Measurements from ENCODE around the gene GOLGA5.
A peak's percentile ranks its signal among the peaks of the same experiment; 100 is the strongest.
"Not testable (repeated sequence)": the region's sequence is repeated elsewhere in the genome, so short reads cannot be mapped to it uniquely, and the experiment has no call there.

The GOLGA5 gene

DNA sequence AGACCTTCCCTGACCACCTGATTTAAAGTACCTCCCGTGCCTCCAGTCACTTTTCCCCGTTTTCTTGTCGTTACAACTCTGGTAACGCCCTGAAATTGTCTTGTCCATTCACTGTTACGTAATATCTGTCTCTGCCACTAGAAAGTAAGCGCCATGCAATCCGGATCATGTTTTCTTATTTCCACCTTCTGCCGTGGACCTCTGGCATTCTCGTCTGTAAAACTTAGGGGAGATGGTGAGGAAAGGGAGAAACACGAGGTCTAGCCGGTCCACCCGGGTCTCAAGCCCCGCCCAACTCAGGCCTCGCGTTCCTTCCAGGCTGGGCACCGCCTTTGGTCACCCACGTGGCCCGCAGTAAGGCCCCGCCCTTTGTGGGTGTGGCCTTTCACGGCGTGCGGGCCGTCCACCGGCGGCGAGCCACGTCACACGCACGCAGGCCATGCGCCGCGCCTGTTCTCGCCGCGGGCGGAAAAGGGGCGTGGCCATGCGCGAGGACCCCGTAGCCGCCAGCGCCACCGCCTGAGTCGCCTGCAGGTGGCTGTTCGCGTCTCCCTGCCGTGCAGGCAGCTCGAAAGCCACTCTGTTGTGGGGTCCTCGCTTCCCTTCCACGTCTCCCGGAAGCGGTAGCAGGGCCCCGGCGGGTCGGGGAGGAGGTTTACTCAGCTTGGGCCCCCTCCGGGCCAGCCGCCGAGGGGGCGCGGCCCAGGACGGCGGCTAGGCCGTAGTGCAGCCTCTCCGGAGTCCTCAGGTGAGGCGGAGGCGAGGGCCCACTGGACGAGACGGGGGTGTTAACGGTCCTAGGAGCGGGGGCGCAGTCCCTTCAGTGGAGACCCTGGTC, at the start of gene GOLGA5:
GOLGA5 (plus strand) TSS at position 597 of the 838 bp plus-strand sequence. CDS start 3,133 bp downstream, outside the sequence.
- peak; percentile 88 for DNase-seq (ENCODE audit: low read depth)

GRCh38 chr14:92747701-92748258, 46.3 kb upstream of the GOLGA5 start:
- DNase-seq (ENCODE audit: low read depth), result no peak

DNA sequence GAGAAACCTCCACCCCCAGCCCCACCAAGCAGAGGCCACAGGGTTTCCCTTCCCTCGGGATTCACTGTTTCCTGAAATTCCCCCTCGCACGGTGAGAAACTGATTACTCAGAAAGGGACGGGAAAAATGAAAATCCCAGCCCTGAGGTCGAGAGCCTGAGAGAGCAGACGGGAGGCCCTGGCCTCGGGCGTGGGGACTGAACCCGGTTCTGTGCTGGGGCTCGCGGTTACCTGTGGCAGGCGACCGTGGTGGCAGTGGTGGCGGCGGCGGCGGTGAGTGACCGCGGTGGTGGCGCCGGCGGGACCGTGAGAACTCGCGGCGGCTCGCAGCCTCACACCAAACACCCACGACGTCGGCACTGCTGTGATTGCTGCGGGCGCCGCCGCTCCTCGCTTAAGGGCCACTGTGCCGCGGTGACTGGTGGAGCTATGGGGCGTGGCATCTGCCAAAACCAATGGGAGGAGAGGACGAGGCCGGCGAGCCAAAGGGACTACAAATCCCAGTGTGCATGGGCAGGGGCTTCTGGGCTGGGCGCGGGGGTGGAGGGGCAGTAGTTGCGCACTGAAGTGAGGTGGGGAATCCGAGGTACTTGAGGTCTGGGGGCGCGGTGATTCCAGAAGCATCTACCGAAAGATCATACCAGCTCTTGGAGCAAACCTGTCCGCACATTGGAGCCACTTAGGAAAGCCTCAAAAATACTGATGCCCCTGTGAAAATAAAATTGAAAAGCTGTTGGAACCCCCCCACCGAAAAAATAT, 45.7 kb upstream of the GOLGA5 start, which contains the start of gene LGMN:
LGMN (minus strand) TSS at position 369 of the 758 bp plus-strand sequence. CDS start 15,841 bp downstream, outside the sequence.
- DNase-seq (ENCODE audit: low read depth), result peak; percentile 53

DNA sequence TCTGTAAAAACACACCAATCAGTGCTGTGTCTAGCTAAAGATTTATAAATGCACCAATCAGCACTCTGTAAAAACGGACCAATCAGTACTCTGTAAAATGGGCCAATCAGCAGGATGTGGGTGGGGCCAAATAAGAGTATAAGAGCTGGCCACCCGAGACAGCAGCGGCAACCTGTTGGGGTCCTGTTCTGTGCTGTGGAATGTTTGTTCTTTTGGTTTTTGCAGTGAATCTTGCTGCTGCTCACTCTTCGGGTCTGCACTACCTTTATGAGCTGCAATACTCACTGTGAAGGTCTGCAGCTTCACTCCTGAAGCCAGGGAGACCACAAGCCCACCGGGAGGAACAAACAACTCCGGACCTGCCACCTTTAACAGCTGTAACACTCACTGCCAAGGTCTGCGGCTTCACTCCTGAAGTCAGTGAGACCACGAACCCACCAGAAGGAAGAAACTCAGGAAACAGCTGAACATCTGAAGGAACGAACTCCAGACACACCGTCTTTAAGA, 43.8 kb upstream of the GOLGA5 start:
- DNase-seq (ENCODE audit: low read depth), result not testable (repeated sequence)

GRCh38 chr14:92750994-92751400, 43.1 kb upstream of the GOLGA5 start:
- no peak for DNase-seq (ENCODE audit: low read depth)

GRCh38 chr14:92751819-92752218, 42.3 kb upstream of the GOLGA5 start:
- DNase-seq (ENCODE audit: low read depth), result no peak

- DNase-seq (ENCODE audit: low read depth), result no peak
These were observed 40.9 kb upstream of the GOLGA5 start for GRCh38 chr14:92753250-92753649.

DNA sequence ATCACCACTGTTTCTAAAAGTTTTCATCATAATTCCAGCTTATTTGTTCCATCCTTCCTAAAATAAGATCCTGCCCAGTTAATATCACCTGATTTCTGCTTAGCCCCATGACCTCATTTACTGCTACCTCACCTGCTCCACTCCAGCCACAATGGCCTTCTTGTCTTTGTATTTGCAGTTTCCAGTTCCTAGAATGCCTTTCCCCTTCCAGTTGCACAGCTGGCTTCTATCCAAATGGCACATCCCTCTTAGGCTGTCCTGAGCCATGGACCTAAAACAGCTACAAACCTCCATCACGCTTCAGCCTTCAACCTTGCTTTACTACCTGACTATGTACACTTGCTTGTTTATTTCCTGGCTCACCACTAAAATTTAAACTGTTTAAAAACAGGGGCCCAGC, 39.1 kb upstream of the GOLGA5 start:
- DNase-seq (ENCODE audit: low read depth), result no peak

GRCh38 chr14:92755495-92755894, 38.6 kb upstream of the GOLGA5 start:
- no peak for DNase-seq (ENCODE audit: low read depth)

DNA sequence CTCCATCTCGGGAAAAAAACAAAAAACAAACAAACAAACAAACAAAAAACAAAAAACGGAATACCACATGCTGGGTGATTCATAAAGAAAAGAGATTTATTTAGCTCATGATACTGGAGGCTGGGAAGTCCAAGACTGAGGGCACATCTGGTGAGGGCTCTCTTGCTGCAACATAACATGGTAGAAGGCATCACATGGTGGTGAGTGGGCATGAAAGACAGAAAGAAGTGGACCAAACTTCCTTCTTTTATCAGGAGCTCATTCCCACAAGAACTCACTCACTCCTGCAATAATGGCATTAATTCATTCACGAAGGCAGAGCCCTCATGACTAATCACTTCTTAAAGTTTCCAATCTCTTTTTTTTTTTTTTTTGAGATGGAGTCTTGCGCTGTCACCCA, 37.7 kb upstream of the GOLGA5 start:
- no peak for DNase-seq (ENCODE audit: low read depth)

DNA sequence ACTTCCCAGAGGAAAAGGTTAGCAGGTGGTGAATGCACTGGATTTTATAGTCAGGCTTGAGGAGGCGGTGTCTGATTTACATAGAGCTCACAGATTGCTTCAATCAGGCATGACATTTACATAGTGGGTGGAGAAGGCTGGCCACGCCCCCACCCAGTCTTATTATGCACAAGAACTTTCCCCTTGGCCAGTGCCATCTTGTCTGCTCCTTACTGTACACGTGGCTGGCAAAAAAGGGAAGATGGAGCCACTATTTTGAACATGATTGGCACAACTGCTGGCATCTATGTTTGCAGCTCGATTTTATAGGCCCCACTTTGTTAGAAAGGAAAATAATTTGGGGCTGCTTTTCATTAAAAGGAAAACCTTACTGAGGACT, 34.8 kb upstream of the GOLGA5 start:
- DNase-seq (ENCODE audit: low read depth), result no peak

DNA sequence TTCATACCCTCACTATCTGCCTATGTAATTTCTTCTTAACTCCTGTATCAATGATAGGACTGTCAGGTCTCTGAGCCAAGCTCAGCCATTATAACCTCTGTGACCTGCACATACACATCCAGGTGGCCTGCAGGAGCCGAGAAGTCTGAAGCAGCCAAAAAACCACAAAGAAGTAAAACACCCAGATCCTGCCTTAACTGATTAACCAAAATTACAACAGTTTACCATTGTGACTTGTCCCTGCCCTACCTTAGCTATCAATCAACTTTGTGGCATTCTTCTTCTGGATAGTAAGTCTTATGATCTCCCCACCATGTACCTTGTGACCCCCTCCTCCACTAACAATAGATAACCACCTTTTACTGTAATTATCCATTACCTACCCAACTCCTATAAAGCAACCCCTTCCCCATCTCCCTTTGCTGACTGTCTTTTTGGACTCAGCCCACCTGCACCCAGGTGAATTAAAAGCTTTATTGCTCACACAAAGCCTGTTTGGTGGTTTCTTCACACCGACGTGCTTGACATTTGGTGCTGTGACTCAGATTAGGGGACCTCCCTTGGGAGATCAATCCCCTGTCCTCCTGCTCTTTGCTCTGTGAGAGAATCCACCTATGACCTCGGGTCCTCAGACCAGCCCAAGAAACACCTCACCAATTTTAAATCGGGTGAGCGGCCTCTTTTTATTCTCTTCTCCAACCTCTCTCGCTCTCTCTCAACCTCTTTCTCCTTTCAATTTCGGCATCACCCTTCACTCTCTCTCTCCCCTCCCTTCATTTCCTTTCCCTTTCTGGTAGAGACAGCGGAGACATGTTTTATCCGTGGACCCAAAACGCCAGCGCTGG, 34.2 kb upstream of the GOLGA5 start:
- DNase-seq (ENCODE audit: low read depth), result no peak

- DNase-seq (ENCODE audit: low read depth), result no peak
These were observed 33.6 kb upstream of the GOLGA5 start for GRCh38 chr14:92760524-92760805.

- not testable (repeated sequence) for DNase-seq (ENCODE audit: low read depth)
These were observed 30.2 kb upstream of the GOLGA5 start for GRCh38 chr14:92763666-92764631.

DNA sequence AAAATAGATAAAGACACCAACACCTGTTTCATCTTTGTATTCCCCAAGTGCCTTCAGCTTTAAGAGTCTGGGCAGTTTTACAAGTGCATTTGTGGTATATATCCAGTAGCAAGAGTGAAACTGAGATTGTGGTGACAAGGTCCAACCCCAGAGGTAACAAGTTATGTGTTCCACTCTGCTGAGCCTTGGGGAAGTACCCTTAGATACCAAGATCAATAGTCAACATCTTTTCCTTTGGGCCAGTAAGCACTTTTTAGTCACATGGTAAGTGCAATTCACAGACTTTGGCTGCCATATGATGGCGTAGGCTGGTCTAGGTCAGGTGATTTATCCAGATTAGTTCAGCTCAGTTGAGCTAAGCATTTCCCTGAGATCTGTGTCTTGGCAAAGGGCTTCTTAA, 25.9 kb upstream of the GOLGA5 start:
- not testable (repeated sequence) for DNase-seq (ENCODE audit: low read depth)

- no peak for DNase-seq (ENCODE audit: low read depth)
These were observed 25.3 kb upstream of the GOLGA5 start for GRCh38 chr14:92768795-92769194.

DNA sequence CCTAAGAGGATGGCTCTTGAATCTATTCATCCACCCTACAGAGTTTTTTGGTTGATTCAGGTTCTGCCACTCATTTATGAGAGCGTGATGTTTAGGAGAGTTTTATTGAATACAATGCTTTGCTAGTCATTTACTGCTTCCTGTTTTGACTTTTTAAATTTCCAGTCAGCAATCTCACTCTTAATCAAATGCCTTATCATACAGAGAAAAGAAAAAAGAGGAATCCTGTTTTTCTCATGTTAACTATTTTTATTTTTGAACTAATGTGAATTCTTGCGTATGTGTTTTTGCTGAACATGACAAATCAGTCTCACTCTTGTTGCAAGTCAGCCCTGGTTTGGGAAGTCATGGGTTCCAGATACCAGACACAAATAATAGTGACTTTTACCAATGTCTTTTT, 23.6 kb upstream of the GOLGA5 start:
- no peak for DNase-seq (ENCODE audit: low read depth)

- DNase-seq (ENCODE audit: low read depth), result no peak
These were observed 19.5 kb upstream of the GOLGA5 start for GRCh38 chr14:92774572-92774971.

DNA sequence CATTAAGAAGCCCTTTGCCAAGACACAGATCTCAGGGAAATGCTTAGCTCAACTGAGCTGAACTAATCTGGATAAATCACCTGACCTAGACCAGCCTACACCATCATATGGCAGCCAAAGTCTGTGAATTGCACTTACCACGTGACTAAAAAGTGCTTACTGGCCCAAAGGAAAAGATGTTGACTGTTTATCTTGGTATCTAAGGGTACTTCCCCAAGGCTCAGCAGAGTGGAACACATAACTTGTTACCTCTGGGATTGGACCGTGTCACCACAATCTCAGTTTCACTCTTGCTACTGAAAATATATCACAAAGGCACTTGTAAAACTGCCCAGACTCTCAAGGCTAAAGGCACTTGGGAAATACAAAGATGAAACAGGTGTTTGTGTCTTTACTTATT, 18.8 kb upstream of the GOLGA5 start:
- not testable (repeated sequence) for DNase-seq (ENCODE audit: low read depth)

DNA sequence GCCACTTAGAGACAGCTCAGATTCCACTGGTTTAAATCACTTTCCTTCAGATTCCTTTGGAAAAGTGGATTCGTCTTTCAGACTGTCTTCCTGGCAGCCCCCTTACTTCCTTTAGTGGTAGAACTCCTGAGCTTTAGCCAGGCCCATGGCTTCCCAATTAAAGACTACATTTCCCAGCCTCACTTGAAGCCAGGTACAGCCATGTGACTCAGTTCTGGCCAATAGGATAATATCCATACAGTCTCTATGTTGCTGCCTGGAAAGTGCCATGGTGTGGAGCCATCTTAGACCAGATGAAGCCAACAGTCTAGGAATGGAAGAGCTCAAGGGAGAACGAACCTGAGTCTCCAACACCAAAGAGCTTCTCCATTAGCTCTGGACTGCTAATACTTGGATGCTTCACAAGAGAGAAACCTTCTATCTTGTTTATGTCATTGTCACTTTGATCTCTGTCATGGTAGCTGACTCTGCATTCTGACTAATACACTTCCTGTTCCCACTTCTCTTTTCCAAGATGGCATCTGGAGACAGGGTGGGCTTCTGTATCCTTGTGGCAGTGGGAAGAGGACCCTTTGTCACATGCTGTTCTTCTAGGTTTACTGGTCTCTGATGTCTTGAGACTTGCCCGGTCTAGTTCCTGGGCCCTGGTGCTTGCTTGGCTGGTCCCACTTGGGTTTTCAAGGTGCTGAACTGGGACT, 15.1 kb upstream of the GOLGA5 start:
- not testable (repeated sequence) for DNase-seq (ENCODE audit: low read depth)

Measured in HS-5 (cell line).